HG03565 (cell line): ENCODE results near the gene MVK.

Experiments used
- ATAC-seq: cut with Tn5 transposase; IDR thresholded peaks from one replicate; pipeline ENCODE4 v1.9.1; 2021; ENCODE audit warnings: mild to moderate bottlenecking, moderate library complexity; ENCODE audit not compliant: unreplicated experiment

The MVK gene

DNA sequence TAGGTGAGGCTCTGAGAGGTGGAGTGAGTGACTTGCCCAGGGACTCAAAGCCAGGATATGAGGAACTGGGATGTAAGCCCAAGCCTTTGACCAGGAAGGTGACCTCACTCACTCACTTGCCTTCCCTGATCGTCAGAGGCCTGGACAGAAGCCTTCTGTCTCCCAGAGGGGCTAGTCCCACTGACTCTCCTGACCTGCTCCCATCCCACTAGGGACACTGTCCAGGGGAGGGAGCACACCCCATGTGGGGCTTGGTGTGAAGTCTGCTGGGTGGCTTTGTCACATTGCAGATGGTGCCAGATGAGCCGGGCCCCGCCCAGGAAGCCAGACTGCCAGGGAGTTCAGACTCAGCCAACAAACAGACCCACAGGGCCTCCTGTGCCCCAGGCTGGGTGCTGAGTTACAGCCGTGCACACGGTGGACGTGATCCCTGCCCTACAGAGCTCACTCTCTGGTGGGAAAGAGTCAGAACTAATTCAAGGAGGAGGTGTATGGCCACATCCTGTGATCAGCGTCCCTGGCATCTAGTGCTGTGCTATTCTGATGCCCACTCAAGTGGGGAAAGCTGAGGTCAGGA is 28.6 kb upstream of the MVK start:
- no peak for ATAC-seq

DNA sequence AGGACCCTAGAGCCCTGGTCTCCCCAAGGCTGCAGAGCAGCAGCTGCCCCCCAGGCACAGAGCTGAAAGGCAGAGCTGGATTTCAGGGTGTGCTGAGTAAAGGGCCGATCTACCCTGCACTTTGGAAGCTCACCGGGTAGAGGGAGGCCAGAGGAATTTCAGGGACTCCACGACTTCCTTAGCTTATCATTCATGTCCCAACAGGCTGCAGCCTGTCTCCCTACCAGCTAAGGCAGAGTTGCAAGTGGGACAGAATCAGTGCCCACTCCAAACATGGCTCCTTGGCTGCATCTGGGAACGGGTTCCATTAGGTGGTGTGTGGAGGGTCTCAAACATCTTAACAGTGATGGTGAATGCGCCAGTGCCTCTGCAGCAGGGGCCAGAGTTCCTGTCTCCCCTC is 27.8 kb upstream of the MVK start:
- no peak for ATAC-seq

DNA sequence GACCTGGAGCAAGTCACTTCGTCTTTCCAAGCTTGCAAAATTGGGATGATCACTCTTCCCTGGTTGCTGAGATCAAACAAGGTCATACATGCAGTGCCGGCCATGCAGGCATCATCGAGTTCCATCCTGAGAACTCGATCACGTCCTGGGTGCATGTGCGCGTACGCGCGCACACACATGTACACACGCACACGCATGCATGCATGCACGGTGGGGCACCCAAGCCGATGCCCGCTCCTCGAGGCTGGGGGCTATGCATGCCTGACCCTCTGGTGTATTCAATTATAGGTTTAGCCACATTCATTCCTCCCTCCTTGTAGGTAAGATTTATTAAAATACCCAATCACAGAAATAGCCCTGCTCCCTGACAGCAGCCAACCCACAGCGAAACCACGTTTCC is 26.3 kb upstream of the MVK start:
- no peak for ATAC-seq

DNA sequence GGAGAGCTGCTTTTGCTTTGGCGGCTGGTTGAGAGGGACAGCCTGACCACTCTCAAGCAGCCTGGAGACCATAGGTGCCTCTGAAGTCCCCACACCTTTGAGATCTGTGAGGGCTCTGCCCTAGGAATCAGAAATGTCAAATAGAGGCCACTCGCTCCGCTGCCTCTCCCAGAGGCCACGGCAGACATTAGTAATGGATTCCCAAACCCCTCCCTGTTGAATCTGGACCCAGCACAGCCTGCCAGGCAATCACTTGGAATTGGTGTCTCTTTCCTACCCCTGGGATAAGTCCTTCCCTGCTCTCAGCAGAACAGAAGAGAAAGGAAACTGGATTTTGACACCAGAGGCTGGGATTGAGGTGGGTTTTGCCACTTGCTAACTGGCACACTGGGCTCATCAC is 25.3 kb upstream of the MVK start:
- no peak for ATAC-seq

DNA sequence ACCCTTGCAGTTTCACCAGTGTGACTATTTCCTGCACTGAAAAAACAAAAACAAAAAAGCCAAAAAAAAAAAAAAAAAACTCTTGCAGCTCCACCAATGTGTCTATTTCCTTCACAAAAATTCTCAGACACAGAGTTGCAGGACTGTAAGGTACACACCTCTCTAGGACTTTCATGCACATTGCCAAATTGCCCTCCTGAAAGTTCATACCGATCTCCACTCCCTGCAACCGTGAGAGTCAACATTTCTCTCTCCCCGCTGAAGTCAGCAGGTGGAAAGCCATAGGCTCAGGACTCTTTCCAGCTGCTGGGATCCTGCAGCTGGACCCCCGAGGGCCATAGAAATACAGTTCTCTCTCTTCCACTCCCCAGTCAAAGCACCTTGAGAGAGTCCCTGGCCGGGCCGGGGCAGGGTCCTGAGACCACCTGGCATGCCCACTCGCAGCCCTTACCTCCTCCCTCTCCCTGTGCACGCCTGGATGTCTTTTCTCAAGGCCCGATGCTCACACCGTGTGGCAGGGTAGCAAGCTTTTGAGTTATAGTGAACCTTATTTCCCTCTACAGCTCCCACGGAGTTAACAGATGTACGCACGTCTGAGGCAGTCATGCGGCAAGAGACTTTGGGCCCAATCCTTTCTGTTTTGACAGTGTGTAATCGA is 23.9 kb upstream of the MVK start:
- no peak for ATAC-seq

DNA sequence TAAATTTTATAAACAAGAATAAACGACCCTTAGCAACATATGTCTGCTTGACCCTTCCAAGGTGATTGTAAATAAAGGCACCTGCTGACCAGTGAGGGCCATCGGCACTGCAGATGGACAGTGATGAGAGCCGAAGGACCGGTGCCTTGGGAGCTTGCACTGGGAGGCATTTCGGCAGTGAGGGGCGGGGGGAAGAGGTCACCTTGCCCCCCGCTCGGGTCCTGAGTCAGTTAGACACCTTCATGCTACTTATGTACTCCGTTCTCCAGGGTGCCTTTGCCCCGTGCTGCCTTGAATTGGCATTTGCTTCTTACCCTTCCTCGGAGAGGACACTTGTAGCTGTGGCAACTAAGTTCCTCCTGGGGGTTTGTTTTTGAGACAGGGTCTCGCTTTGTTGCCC is 23.3 kb upstream of the MVK start:
- ATAC-seq = no peak

DNA sequence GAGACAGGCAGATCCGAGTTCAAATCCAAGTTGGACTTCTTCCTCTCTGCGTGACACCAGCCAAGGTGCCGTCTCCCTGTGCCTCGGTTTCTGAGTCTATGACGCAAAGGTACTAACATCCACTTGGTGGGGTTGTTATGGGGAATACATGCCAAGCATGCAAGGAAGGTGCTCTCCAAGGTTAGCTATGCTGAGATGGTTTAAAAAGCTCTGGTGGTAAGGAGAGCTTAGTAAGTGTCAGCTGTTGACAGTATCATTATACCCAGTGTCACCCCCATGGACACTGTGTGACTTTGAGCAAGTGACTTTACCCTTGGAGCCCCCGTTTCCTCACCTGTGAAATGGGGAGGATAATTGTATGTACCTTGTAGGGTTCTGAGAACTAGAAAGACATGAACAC is 22.5 kb upstream of the MVK start:
- ATAC-seq = no peak

GRCh38 chr12:109552971-109553370 is 20.6 kb upstream of the MVK start:
- no peak for ATAC-seq

- no peak for ATAC-seq
Observed at GRCh38 chr12:109553483-109553882, 20.1 kb upstream of the MVK start.

DNA sequence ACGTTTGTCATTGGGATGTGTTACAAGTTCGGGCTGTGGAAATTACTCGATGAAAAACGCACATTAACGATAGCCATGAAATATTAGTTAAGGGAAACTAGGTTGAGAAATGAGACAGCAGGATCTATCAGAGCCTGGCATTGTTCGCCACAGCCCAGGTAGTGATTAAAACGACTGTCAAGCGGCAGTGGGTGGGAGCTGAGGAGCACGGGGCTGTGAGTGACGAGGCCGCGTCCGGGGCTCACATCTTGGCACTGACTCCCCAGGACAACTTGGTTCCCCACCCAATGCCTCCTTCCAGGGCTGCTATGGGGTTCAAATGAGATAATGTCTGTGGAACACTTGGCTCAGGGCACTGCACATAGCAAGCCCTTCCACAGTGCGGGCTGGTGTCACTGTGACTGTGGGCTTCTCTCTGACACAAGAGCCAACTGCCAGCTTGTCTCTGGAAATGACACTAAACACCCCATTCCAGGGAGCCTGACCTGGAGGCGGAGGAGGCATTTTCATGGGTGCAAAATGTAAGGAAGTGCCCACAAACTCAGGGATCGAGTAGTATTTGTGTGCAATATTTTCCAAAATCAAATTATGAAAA is 19.6 kb upstream of the MVK start:
- ATAC-seq = no peak

GRCh38 chr12:109554761-109555160 is 18.8 kb upstream of the MVK start:
- no peak for ATAC-seq

DNA sequence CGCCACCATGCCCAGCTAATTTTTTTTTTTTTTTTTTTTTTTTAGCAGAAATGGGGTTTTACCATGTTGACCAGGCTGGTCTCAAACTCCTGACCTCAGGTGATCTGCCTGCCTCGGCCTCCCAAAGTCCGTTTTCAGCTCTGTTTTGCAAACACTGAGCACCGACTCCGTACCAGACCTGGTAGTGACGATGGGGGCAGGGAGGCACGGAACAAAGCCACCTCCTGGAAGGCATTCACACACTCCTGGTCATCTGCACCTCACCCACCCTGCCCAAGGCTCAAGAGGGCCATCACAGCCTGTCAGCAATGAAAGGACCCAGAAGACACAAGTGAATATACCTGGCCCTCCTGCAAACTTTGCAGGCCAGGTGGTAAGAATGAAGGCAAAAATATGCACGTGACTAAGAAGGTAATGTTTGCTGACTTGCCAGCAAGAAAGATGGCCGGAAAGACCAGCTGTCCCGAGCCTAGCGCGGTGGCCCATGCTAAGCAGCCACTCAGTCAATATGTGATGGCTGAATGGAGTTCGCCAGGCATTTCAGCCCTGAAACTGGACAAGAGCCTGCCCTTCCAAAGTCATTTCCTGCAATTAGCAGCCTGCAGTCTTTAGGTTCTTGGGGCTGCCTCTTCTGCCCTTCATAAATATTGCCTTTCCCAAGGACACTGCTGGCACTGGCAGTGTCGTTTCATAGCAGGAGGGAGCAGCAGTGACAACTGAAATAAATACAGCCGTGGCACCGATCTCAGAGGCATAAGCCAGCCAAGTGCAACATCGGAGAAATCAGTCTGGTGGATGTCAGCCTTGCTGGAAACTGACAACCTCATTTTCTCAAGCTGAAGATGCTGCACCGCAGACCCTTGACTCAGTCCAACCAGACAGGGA is 17.9 kb upstream of the MVK start:
- ATAC-seq = no peak

GRCh38 chr12:109557200-109557599 is 16.4 kb upstream of the MVK start:
- ATAC-seq = no peak

DNA sequence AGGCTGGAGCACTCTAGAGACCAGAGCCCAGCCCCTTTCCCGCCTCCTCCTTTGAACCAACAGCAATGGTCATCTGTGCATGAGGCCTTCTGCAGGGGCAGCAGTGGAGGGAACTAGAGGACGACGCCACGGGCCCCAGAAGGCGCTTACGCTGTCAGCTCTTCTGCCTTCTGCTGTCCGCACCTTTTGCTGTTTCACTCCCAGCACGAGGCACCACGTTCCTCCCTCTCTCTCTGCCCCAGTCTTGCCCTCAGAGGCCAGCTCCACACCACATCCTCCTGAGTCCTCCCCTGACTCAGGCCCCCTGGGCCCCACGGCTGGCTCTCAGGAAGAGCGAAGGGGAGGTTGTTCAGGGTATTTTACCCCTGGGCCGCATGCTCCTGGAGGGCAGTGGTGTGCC is 15.8 kb upstream of the MVK start:
- no peak for ATAC-seq

- ATAC-seq = no peak
Observed at GRCh38 chr12:109558374-109559199, 15.0 kb upstream of the MVK start.

DNA sequence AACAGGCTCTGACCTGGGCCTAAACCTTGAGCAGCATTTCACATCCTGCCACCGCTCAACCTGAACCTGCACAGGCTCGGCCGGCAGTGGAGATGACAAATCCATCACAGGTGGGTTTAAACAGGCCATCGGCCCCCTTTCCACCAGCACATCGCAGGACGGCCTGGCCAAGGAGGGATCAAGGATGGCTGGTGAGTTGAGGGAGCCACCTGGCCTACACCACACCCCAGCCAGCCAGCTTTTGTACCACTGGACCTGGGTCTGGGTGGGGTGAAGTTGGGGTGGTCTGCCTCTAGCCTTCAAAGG is 14.4 kb upstream of the MVK start:
- ATAC-seq = no peak

GRCh38 chr12:109559601-109560000 is 14.0 kb upstream of the MVK start:
- no peak for ATAC-seq

DNA sequence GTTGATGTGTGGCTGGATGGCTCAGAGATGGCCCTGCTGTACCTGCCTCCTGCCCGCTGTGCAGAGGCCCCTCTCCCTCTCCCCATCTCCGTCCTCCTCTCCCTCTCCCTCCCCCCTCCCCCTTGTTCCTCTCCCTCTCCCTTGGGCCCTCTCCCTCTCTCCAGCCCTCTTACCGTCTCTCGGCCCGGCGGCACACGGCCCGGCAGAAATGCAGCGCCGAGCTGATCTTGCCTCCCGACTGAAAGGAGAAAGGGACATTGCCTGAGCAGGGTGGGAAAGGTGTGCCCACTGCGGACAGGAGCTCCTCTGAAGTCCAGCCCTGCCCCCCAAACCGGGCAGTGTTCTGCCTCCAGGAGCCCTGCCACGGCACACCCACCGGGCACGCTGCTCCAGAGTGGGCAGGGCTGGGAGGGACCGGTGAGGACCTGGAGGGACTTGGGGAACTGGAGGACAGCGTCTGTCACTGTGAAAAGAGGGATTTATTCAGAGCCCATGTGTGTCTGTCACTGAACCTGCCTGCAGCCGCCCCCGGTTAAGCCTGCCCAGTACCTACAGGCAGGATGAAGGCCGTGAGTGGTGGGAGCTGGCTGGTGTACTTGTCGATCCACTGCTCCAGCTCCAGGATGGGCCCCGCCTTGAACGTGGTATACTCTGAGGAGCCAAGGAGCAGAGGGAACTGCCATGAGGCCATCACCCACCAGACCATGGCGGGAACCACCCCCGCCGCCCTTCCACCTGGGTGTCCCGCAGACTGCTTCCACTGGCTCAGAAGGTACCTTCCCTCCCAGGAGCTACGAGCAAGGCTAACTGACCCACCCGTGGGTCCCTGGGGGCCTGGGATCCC is 12.5 kb upstream of the MVK start:
- no peak for ATAC-seq

DNA sequence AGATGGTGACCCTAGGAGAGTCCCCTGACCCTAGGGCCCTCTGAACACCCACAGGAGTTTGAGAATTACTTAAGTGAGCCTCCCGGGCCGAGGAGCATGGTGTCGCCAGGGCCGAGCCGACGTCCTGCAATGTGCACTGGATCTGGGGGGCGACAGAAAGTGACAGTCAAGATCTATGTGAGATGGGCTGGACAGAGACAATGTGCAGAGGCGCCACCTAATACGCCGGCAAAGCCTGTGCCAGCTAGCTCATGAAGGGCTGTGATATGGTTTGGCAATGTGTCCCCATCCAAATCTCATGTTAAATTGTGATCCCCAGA is 11.9 kb upstream of the MVK start:
- no peak for ATAC-seq

- ATAC-seq = no peak
Observed at GRCh38 chr12:109562871-109563270, 10.7 kb upstream of the MVK start.
